Loucy (cell line): ENCODE measurements around the gene ADARB1.

ENCODE experiments used
- EZH2phosphoT487 ChIP-seq: fragments of 200-600 bp; IDR thresholded peaks from 2 replicates; pipeline ENCODE4 v1.6.1; 2018; ENCODE audit warnings: antibody characterized with exemption, mild to moderate bottlenecking, moderate library complexity, borderline replicate concordance
- TF ChIP-seq, protein P1 (sequence below): fragments of 200-600 bp; sonication (generic); conservative IDR thresholded peaks from 2 replicates; pipeline ENCODE4 v1.5.1; 2014; ENCODE audit warnings: mild to moderate bottlenecking, antibody characterized with exemption, low read length

DNA sequence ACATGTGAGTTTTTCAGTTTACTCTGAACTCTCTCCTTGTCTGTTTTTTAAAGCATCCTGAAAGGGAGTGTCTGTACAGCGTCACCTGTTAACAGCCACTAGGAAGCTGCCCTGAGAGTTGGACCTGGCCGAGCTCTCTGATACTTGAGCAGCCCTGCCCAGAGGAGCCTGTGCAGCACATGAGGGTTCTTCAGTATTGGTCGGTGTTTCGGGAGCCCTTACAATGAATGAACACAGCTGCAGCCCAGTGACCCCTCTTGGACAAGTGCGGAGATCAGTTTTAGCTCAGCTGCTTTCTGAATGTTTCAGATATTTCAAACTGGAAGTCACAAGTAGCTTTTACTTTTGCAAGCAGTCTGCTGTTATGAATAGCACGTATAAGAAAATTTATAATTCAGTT is 39.2 kb downstream of the ADARB1 start:
- TF ChIP-seq, protein P1, sequence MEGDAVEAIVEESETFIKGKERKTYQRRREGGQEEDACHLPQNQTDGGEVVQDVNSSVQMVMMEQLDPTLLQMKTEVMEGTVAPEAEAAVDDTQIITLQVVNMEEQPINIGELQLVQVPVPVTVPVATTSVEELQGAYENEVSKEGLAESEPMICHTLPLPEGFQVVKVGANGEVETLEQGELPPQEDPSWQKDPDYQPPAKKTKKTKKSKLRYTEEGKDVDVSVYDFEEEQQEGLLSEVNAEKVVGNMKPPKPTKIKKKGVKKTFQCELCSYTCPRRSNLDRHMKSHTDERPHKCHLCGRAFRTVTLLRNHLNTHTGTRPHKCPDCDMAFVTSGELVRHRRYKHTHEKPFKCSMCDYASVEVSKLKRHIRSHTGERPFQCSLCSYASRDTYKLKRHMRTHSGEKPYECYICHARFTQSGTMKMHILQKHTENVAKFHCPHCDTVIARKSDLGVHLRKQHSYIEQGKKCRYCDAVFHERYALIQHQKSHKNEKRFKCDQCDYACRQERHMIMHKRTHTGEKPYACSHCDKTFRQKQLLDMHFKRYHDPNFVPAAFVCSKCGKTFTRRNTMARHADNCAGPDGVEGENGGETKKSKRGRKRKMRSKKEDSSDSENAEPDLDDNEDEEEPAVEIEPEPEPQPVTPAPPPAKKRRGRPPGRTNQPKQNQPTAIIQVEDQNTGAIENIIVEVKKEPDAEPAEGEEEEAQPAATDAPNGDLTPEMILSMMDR = no peak
- no peak for TF ChIP-seq EZH2phosphoT487
